GM18502 (cell line): ENCODE results near the gene EVI2A.
"Not testable (repeated sequence)": the region's sequence is repeated elsewhere in the genome, so short reads cannot be mapped to it uniquely, and the experiment has no call there.

Source experiments
- ATAC-seq: cut with Tn5 transposase; IDR thresholded peaks from one replicate; pipeline ENCODE4 v1.9.1; 2021; ENCODE audit warnings: mild to moderate bottlenecking; ENCODE audit not compliant: unreplicated experiment, poor library complexity

EVI2A gene

DNA sequence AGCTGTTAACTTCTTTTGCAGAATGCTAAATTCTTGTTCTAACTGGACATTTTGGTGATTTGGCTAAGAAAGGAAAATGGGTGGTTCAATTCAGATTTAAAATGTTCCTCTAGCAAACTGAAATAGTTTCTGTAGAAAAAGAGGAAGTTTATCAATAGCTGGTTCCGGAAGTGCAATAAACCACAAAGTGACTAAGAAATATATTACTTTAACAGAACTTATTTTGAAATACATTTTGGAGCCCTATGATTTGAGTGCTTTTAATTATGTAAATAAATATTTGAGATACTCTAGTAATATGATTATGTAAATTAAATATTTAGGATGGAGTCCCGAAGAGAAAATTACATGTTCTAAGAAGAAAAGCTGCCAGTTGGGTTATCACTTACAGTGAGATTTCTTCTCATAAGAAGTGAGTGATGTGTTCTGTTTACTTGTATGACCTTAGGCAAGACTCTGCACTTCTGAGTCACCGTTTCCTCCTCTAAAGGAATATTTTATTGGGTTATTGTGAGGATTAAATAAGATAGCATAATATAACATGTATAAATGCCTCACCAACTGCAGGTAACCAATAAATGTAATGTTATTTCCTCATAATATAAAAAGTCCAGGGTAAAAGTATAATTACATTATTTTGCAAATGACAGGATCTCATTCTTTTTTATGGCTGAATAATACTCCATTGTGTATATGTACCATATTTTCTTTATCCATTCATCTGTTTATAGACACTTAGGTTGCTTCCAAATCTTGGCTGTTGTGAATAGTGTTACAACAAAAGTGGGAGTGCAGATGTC, 7.2 kb downstream of the EVI2A start, which contains the start of gene EVI2B:
Gene EVI2B (minus strand): TSS at position 73 of the 800 bp plus-strand sequence. CDS start 8,445 bp downstream, outside the sequence.
- peak; percentile 31 for ATAC-seq

DNA sequence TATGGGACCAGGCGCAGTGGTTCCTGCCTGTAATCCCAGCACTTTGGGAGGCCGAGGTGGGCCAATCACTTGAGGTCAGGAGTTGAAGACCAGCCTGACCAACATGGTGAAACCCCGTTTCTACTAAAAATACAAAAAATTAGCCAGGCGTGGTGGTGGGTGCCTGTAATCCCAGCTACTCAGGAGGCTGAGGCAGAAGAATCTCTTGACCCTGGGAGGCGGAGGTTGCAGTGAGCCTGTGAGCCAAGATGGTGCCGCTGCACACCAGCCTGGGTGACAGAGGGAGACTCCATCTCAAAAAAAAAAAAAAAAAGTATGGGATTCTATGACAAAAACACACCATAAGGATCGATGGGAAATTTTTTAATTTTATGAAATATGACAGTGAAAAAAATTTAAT, 9.2 kb downstream of the EVI2A start:
- not testable (repeated sequence) for ATAC-seq

DNA sequence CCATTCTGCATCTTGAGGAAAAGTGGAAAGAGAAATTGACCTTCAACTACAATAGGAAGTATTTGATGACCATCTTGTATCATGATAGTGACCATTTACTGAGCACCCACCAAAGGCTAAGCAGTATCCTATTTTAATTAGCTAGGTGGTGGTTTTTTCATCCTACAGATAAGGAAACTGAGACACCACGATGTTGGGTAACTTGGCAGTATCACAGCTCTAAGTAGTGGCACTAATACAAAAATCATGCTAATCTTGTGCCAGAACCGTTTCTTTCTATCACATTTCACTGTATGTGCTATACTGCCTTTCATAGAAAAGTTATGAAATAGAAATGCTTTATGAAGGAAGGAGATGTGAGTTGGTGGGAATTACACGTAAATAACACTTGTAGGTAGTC, 9.9 kb downstream of the EVI2A start:
- ATAC-seq = no peak

DNA sequence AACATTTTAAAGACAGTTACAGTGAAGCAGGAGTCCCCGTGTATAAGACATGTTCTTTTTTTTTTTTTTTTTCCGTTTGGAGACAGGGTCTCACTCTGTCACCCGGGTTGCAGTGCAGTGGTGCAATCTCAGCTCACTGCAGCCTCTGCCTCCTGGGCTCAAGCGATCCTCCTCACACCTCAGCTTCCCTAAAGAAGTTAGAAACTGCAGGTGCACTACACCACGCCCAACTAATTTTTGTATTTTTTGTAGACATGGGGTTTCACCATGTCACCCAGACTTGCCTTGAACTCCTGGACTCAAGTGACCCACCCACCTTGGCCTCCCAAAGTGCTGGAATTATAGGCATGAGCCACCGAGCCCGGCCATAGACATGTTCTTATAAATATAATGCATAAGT, 10.5 kb downstream of the EVI2A start:
- ATAC-seq = no peak

DNA sequence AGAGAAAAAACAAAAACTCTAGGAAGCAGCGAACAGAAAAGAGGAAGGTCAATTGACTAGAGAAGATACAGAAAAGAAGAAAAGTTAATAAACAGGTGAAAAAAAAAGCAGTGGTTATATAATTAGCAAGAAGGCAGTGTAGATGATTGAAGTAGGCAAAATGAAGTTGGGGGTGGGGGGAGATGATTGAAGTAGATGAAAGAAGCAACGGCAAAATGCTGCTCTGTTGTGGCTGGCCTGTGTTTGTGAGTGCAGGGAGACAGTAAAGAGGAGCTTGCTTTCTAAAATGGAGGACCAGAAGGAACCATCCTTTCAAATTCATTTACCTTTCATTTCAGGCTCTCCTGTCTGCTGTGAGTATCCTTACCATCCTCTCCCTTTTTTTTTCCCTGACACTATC, 11.2 kb downstream of the EVI2A start:
- no peak for ATAC-seq

DNA sequence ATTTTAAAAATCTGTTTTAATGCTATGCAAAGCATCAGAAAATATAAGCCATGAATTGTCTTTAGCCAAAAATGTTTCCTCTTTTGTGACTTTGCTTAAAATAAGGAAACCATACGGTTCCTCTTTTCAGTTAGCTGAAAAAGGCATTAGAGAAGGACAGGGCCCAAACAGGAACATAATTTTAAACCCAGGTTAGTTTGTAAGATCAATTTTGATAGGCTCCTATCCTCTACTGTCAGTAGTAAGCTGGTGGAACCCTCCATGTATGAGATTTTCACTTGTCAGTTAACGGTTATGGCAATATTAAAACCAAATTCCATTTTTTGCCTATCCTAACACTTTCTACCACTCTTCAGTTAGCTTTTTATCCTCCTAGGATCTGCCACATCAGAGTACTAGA, 11.9 kb downstream of the EVI2A start:
- no peak for ATAC-seq

DNA sequence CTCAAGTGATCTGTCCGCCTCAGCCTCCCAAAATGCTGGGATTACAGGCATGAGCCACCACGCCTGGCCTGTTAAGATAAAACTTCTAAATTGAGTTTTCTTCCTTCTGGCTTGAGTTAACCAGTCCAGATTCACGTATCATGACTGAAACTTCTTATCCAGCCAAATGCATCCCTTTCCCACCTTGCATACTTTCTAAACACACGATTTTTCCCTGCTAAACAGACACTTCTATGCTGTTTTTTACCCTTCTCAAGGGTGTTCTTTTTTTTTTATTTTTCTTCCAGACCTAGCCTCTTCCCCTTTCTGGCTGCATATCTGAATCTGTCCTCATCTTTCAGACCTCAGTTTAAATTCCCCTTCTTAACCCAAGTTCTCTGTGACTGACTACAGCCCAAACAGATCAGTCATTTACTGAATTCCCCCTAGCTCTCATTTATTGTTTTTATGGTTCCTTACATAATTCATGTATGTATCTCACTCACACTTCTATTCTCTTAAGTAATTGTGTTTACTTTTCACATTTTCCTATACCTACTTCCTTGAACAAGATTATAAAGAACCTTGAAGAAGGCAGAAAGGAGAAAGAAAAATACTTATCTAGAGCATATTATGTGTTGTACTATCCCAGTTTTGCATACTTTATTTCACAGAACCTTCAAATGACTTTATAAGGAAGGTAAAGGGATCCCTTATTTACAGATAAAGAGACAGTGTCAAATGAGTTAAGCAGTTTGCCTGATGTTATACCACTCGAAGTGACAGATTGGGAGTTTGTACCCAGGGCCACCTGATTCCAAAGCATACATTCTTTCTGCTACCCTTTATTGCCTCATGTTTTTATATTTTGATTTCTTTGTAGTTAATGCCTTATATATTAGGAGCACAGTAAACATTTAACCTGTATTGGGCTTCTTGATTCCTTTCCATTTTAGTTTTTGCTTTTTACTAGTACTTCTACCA, 12.8 kb downstream of the EVI2A start:
- ATAC-seq = no peak

DNA sequence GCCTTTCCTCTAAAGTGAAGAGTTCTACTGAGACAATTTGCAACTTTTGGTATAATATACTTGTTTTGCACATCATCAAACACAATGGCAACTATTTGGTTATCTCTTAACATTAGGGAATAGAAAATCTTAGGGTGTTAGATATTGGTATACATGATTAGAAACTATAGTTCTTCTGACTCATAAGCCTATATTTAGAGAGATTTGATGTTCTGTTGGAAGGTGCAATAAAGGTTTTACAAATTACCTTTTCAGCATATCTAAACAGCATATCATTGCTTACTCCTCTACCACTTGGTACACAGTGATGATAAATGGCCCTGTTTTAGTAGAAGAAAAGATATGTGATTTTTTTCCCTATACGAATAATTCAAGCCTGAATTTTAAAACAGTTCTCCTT, 13.8 kb downstream of the EVI2A start:
- no peak for ATAC-seq

DNA sequence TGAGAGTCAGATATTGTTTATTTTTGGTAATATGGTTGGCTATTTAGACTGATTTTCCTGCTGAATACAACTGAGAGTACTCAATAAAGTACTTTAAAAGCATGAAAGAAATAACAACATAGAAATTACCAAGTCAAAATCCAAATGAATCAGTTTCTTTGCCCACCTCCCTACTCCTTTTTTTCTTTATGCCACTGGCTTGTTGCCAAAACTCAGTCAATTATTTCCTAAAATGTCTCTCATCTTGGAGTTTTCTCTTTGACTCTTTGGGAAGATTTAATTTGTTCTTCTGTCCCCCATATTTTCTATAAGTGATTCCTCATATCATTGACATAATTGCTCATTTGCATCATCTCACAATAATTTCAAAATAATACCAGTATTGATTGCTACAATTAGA, 21.8 kb downstream of the EVI2A start:
- ATAC-seq = no peak

DNA sequence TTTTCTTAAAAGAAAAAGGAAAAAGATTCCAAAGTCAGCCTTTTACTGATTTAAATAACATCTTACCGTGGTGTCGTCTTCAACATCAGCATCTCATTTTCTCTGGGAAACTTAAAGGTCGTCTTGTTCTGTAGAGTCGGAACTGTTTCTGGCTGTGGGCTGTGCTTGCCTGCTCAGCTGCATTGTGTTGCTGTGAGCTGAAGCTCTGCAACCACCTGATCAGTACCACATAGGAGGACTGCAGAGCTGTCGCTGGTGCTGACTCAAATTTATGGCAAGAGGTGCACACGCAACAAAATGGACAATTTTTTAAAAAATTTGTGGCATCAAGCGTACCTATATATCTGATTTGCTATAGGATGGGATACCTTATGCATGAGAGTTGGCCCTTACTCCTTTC, 24.3 kb downstream of the EVI2A start, which contains the start of gene OMG:
Gene OMG (minus strand): TSS at position 150 of the 400 bp plus-strand sequence. CDS start 908 bp downstream, outside the sequence.
- no peak for ATAC-seq

DNA sequence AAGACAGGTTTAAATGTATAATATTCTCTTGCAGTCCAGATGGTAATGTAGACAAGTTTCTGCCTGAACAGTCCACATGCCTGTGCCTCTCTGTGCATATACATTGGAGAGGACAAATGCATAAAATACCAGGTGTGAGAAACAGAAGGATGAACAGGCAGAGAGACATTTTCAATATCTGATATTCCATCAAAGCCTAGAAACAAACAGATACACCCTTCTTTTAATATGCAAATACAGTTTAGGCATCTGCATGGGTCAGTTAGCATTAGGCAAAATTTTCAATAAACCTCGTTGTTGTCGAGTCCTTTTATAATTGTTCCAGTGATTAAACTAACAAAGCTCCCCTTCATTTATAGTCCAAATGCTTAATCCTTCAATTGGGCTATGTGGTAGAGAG, 25.3 kb downstream of the EVI2A start:
- ATAC-seq = no peak

DNA sequence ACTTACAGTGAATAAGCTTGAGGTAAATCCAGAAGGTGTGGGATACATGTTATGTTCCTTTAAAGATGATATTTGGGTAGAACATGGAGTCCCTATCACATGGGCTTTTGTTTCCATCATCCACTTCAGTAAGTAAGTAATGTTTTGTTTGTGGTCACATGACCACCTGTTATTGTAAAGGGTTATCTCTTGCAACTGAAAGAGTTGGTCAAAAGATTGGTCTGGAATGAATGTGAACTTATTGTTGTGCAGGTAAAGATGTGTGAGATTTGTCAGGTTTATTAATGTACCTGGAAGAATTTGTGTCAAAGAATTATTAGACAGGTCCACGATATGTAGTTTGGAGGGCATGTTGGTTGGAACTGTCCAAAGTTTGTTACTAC, 25.9 kb downstream of the EVI2A start:
- no peak for ATAC-seq

DNA sequence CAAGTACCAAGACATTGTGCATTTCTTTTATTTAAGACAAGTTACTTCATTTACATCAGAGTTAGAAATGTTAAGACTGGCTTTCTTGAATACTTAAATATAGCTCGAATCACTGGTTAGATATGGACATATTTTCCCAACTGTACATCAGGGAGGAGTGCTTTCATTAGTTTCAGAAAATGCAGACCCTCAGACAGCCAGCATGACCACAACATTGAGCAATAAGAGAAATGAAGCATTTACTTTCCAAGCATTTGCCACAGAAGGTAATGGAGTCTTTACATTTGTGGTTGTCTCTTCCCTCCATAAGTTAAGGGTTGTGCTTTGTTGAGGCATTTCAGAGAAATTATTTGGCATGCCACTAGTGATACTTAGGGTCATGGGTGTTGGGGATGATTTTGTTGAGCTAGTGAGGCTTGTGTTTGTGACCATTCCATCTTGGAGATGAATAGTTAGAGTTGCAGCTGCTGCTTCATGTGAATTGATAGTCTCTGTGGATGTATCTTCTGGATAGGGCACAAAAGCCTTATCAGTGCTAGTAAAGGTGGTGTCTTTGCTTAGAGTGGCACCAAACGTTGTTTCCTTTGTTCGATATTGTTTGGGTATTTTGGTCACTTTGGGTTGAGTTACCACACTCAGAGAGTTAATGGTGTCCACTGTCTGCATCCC, 26.5 kb downstream of the EVI2A start:
- ATAC-seq = no peak

DNA sequence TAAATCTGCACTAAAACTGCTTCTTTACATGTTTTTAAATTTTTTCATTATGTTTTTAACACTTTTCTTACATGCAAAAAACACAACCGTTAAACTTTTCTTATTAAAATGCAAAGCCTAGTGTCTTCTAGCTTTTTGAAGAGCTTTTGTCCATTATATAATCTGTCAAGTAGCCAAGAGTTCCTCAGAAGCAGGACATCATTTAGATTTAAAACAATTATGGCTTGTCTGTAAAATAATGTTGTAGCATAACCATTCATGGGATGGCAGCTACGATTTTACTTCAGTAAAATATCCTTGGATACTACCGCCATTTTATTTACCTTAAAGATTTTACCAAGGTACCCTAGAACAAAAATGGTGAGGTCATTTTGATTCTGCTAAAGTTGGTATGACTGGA, 27.2 kb downstream of the EVI2A start:
- ATAC-seq = no peak

DNA sequence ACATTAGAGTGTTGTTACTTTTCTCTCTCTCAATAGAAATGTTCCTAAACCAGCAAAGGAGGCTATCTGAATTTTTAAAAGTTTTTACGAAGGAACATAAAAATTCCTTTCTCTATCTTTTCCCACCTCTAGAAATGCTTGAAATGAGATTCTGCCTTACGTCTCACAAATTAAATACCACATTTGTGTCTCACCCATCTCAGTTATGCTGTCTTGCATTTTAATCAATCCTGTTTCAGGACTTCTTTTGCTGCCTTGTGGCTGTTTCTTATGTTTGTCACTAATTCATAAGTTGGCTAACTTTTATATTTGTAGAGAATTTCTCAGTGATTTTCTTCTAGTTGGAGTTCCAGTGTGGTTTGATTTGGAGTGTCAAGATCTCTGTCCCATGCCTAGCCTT, 27.8 kb downstream of the EVI2A start:
- ATAC-seq = no peak

DNA sequence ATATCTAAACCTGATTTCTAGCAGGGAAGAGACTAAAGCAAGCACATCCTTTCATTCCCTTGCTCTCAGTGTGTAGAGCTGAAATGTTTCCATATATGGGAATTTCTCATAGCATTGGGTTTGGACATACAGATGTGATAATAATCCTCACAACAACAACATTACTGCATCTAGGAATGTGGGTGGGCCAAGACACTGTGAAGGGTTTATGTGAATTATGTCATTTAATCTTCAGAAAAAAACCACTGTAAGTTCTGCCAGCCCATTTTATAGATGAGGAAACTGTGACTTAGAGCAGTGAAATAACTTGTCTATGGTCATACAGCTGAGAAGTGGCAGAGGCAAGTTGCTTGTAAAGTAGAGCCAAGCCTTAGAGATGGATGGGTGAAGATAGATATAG, 29.6 kb downstream of the EVI2A start:
- ATAC-seq = no peak

DNA sequence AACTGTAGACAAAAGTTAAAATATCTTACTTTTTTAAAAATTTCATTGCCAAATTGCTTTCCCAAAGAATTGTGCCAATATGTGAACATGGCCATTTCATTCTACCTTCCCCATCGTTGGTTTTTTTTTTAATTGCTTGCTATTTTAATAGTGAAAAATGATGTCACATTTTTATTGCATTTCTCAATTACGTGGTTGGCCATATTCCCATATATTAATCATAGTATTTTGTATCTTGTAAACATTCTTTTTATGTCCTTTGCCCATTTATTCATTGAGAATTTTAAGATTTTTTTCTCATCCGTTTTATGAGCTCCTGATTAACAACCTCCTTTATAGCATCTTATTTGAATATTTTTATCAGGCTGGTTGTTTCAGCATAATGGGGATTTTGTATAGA, 31.6 kb downstream of the EVI2A start:
- ATAC-seq = no peak

DNA sequence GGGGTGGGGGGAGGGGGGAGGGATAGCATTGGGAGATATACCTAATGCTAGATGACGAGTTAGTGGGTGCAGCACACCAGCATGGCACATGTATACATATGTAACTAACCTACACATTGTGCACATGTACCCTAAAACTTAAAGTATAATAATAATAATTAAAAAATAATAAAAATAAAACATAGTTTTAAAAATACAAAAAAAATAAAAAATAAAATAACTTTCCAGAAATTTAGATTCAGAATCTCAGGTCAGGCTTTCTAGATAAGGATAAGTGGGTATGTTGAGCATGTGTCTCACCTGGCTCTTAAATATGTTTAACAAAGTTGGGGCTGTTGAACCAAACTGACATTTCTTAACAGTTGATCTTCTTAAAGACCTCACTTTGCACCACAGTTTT, 33.5 kb downstream of the EVI2A start:
- ATAC-seq = not testable (repeated sequence)

DNA sequence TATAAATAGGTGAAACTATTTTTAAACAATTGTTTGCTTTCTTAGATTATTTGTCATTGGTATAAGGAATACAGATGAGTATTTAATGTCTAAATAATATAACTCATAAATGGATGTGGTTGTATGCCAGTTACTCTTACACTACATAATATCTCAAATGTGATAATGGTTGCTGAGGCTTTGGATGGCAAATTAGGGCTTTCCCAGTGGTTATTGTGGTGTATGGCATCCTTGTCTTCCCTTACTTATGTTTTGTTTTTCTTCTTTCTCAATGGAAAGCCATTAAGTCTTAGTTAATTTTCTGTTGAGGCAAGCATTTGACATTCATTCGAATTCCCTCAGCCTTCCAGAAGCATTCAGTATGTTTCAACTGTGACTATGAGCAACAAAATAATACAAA, 34.8 kb downstream of the EVI2A start:
- ATAC-seq = no peak

DNA sequence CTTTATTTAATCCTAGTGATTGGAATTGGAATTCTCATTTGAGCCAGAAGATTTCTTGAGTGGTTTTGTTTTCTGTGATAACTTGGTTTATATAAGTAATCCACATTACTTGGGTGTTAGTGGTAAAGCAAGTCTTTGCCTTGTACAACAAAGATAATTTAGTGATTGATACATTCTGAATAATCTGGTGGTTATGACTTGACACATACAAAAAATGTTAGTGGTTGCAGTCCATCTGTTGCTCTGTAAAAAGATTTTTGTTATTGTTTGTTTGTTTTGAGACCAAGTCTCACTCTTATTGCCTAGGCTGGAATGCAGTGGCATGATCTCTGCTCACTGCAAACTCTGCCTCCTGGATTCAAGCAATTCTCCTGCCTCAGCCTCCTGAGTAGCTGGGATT, 37.6 kb downstream of the EVI2A start:
- no peak for ATAC-seq

DNA sequence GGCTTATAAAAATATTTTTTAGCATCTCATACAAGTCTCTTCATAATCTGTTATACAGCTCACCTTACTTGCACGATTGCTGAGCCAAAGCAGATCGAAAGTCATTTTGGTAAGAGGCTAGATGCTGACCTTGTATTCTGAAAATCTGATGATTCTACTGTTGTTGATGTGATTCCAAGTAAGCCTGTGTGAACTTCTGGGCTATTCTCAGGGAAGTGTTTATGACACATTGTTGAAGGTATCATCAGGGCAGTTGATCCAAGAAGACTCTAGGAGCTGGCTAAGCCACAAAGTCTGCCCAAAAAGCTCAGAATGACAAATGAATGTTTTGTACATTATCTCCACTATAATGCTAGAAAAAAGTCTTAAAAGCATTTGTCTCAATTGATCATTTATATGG, 40.4 kb downstream of the EVI2A start:
- no peak for ATAC-seq
